WI38 (cell line): Measurements from ENCODE around the gene ASXL2.
"Not testable (repeated sequence)": the region's sequence is repeated elsewhere in the genome, so short reads cannot be mapped to it uniquely, and the experiment has no call there.

Source experiments
- H3K4me3 ChIP-seq: 2 replicates; pipeline ENCODE4 v1.5.1; 2011; ENCODE audit warnings: low read depth, mild to moderate bottlenecking, control low read depth, low read length
- TF ChIP-seq, protein P1 (sequence below): IDR thresholded peaks from 2 replicates; pipeline ENCODE4 v1.5.1; 2012; ENCODE audit warnings: low read depth, mild to moderate bottlenecking, control low read depth, low read length

ASXL2 gene

DNA sequence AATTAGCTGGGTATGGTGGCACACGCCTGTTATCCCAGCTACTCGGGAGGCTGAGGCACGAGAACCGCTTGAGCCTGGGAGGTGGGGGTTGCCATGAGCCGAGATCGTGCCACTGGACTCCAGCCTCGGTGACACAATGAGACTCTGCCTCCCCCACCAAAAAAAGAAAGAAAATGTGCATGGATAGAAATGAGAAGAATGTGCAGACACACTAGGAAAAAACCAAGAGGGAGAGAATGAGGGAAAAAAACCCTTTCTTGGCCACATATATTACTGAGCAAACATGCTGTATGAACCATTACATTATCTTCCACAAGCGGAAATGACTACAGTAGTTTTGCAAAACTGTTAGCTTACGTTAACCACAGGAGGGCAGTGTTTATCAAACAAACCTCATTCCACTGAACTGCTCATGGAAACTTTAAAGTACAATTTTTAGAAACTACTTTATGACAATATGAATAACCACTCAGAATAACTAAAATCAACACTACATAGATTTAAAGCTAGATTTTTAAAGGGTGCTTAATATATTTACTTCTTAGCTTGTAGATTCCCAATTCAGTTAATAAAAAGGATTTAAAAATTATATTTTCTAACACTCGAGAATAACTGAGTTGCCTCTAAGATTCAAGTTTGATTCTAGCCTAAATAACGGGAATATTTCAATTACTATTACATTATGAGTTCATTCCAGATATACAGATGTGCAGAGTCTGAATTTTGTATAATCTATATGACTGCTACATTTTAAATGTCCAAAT, 26.4 kb downstream of the ASXL2 start:
- H3K4me3 ChIP-seq, result peak overlapping the region; percentile 18; the same call in 1 of the 2 replicates
- TF ChIP-seq, protein P1, sequence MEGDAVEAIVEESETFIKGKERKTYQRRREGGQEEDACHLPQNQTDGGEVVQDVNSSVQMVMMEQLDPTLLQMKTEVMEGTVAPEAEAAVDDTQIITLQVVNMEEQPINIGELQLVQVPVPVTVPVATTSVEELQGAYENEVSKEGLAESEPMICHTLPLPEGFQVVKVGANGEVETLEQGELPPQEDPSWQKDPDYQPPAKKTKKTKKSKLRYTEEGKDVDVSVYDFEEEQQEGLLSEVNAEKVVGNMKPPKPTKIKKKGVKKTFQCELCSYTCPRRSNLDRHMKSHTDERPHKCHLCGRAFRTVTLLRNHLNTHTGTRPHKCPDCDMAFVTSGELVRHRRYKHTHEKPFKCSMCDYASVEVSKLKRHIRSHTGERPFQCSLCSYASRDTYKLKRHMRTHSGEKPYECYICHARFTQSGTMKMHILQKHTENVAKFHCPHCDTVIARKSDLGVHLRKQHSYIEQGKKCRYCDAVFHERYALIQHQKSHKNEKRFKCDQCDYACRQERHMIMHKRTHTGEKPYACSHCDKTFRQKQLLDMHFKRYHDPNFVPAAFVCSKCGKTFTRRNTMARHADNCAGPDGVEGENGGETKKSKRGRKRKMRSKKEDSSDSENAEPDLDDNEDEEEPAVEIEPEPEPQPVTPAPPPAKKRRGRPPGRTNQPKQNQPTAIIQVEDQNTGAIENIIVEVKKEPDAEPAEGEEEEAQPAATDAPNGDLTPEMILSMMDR, result no peak; the same call in 1 of the 2 replicates

DNA sequence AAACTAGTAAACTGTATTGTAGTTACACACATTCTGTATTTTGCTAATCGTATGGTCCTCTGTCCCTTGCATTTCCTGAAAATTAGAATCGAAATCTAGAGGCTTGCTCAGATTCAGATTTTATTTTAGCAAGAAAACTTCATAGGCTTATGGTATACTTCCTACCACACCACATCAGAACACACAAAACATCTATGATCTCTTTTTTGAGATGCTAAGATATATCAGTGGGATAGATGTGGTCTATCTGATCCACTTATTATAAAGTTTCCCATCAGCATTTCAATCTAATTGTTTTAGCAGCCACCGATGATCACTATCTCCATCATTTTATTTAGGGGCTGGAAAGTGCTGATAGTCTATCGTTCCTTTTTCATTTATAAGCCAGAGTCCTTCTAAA, 27.9 kb downstream of the ASXL2 start:
- not testable (repeated sequence) for H3K4me3 ChIP-seq

DNA sequence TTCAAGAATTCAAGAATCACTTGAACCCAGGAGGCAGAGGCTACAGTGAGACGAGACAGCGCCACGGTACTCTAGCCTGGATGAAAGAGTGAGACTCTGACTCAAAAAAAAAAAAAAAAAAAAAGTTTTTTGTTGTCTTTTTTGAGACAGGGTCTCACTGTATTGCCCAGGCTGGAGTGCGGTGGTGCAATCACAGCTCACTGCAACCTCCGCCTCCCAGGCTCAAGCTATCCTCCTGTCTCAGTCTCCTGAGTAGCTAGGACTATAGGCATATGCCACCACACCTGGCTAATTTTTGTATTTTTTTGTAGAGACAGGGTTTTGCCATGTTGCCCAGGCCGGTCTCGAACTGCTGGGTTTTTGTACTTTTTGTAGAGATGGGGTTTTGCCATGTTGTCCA, 28.9 kb downstream of the ASXL2 start:
- not testable (repeated sequence) for H3K4me3 ChIP-seq

DNA sequence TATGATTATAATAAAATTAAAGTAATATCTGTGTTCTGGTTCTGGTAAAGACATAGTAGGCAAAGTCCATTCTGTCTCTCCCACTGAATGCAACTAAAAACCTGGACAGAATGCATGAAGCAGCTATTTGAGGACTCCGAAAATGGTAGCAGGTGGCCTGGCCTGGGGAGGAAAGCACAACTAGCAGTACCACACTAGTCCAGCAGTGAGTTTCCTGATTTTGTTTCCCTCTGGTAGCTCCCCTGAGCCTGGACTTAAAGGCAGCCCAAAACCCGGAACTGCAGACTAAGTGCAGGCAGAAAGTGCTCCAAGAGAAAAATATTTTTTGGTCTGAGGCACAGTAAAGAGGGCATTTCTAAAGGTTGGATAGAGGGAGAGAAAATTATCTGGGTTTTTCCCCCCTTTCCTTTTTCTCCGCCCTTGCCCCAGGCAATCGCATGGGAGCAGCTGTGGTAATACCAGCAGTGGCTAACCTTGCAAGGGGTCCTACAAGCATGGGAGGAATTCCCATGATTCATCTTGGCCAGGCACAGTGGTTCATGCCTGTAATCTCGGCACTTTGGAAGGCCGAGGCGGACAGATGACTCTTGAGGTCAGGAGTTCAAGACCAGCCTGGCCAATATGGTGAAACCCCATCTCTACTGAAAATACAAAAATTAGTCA, 32.3 kb downstream of the ASXL2 start:
- no peak overlapping the region for H3K4me3 ChIP-seq
- TF ChIP-seq, protein P1, result no peak

DNA sequence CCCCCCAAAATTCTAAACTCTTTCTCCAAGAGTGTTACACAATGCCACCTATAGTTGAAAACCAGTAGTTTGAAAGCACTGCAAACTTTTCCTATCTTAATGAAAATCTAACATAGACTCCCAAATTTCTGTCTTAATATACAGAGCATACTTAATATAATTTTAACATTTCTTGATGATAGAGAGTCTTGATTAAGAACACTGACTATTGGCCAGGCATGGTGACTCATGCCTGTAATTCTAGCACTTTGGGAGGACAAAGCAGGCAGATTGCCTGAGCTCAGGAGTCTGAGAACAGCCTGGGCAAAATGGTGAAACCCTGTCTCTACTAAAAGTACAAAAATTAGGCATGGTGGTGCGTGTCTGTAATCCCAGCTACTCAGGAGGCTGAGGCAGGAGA, 34.2 kb downstream of the ASXL2 start:
- no peak overlapping the region for H3K4me3 ChIP-seq
- TF ChIP-seq, protein P1, result no peak

DNA sequence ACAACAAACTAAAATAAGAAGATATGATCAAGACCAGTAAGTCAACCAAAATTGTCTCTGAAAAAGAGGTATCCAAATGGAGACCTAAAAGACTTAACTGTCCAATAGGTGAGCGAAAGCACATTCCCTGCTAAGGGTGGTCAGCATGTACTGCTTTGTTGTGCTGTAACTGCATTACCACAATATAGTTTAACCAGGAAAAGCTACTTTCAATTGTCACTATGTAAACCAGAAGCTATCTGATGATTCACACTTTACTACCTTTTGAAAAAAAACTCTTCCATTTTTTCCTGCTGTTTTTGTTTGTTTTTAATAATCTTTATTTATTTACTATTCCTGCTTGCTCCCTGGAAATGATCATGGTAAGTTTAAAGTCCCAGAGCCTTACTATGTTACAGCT, 36.1 kb downstream of the ASXL2 start:
- no peak overlapping the region for H3K4me3 ChIP-seq
- TF ChIP-seq, protein P1, result no peak

DNA sequence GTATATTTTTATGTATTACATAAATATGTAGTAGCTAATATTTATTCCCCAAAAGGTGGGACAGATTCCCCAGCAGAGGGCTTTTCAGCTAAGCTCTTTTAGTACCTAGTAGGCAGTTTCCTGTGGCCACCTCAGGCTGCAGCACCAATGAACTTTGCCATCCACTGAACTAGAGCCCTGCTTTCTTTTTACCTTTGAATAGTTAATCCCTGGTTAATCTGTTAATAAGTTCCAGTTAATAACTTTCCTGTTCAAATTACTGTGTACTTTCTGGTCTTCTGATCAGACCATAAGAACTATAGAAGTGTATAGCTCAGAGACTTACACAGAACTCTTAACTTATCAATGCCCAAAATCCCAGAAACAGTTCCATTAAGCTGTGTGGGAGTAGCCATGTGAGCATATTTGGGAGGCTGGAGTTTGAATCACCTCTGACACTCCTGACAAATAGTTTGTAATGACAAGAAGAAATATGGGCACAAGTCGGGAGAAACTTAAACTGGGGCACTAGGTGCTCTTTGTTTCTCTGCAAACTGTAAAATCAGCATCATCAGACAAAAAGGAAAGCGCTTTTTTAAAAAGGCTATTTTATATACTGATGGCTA, 40.0 kb downstream of the ASXL2 start:
- TF ChIP-seq, protein P1, result no peak
- no peak overlapping the region for H3K4me3 ChIP-seq

DNA sequence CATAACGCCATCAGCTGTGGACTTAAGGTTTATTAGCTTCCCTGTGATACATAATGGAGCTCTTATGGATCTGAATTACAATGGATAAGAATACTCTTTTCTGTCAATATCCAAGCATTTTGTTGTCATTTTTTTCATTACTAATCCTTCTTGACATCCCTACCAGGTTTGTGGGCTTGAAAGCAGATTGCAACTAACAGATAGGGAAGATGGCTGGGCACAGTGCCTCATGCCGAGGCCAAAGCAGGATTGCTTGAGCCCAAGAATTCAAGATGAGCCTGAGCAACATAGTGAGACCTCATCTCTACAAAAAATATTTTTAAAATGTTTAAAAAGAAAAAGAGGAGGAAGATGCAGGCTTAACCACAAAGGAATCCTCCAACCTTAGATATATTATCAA, 42.4 kb downstream of the ASXL2 start:
- TF ChIP-seq, protein P1, result no peak

More for the DNA sequence above, 42.4 kb downstream of the ASXL2 start:
- no peak overlapping the region for H3K4me3 ChIP-seq
